HepG2 (cell line): Measurements from ENCODE around the gene MBIP.

ENCODE experiments used
- CTCF ChIP-seq: sonication (generic); formaldehyde crosslinking; IDR thresholded peaks from 2 replicates; pipeline ENCODE4 v1.5.0; 2020; ENCODE audit warnings: mild to moderate bottlenecking, missing genetic modification reagents, moderate library complexity
- EP300 ChIP-seq, 3 experiments: sonication (generic) in 1 of 3; formaldehyde crosslinking in 1 of 3; IDR thresholded peaks; 2 replicates each; pipeline versions ENCODE4 v1.5.1 to v1.6.1; 2011 to 2020; ENCODE audit warnings: low read depth in 2 of 3, low read length in 2 of 3, borderline replicate concordance in 1 of 3, improper control_type of control experiment in 1 of 3, mild to moderate bottlenecking in 1 of 3, missing genetic modification reagents in 1 of 3, moderate library complexity in 1 of 3
- HINFP ChIP-seq: sonication (generic); formaldehyde crosslinking; IDR thresholded peaks from 2 replicates; pipeline ENCODE4 v1.4.0; 2020; ENCODE audit warnings: low read depth, mild to moderate bottlenecking, missing genetic modification reagents
- KAT8 ChIP-seq: IDR thresholded peaks from 2 replicates; pipeline ENCODE4 v1.6.1; 2016; ENCODE audit warnings: missing genetic modification reagents, missing compliant biosample characterization
- MNT ChIP-seq: fragments of 450-650 bp; IDR thresholded peaks from 2 replicates; pipeline ENCODE4 v1.6.1; 2016
- MXD4 ChIP-seq: IDR thresholded peaks from 2 replicates; pipeline ENCODE4 v1.6.1; 2016; ENCODE audit warnings: mild to moderate bottlenecking, missing biosample characterization, missing genetic modification reagents
- NR2F1 ChIP-seq, 2 experiments: fragments of 450-650 bp in 1 of 2; formaldehyde crosslinking in 1 of 2; IDR thresholded peaks; 2 replicates each; pipeline versions ENCODE4 v1.5.0 to v1.6.1; 2016 to 2020; ENCODE audit warnings: mild to moderate bottlenecking in 1 of 2, missing compliant biosample characterization in 1 of 2, missing genetic modification reagents in 1 of 2, moderate library complexity in 1 of 2
- POGK ChIP-seq: sonication (generic); formaldehyde crosslinking; conservative IDR thresholded peaks from 2 replicates; pipeline ENCODE4 v1.8.0; 2022; ENCODE audit warnings: mild to moderate bottlenecking, moderate library complexity, missing genetic modification reagents
- PRMT3 ChIP-seq: sonication (generic); formaldehyde crosslinking; IDR thresholded peaks from 2 replicates; pipeline ENCODE4 v1.8.1; 2022; ENCODE audit warnings: low read depth, mild to moderate bottlenecking, moderate library complexity, missing genetic modification reagents, borderline replicate concordance
- ZNF678 ChIP-seq: sonication (generic); formaldehyde crosslinking; IDR thresholded peaks from 2 replicates; pipeline ENCODE4 v1.4.0; 2020; ENCODE audit warnings: mild to moderate bottlenecking, missing genetic modification reagents
- ZNF788 ChIP-seq: sonication (generic); formaldehyde crosslinking; IDR thresholded peaks from 2 replicates; pipeline ENCODE4 v1.5.0; 2020; ENCODE audit warnings: mild to moderate bottlenecking, missing genetic modification reagents, borderline replicate concordance

- TF ChIP-seq MXD4 (no peak), KAT8 (CRISPR knock-in tag) (no peak), ZNF678 (no peak), MNT (no peak), ZNF788 (CRISPR knock-in tag) (no peak), CTCF (CRISPR knock-in tag) (no peak), NR2F1 (CRISPR knock-in tag; IDR thresholded peaks at IDR 0.05) (no peak), HINFP (no peak), POGK (no peak), PRMT3 (CRISPR knock-in tag) (no peak), EP300 (IDR thresholded peaks at IDR 0.05; ENCODE audit: low read depth in 2 of 2, low read length in 2 of 2) (no peak), EP300 (CRISPR knock-in tag; IDR thresholded peaks at IDR 0.05; ENCODE audit: borderline replicate concordance) (no peak)
Measured at GRCh38 chr14:36333119-36333518, 12.7 kb upstream of the MBIP start.
